GM21737 (cell line): ENCODE results near the gene CLEC18C.
"Not testable (repeated sequence)": the region's sequence is repeated elsewhere in the genome, so short reads cannot be mapped to it uniquely, and the experiment has no call there.

Source experiments
- ATAC-seq: cut with Tn5 transposase; IDR thresholded peaks from one replicate; pipeline ENCODE4 v1.9.1; 2021; ENCODE audit warnings: mild to moderate bottlenecking, moderate library complexity; ENCODE audit not compliant: unreplicated experiment

Gene CLEC18C

GRCh38 chr16:70204668-70205405 lies 31.2 kb downstream of the CLEC18C start:
- not testable (repeated sequence) for ATAC-seq

DNA sequence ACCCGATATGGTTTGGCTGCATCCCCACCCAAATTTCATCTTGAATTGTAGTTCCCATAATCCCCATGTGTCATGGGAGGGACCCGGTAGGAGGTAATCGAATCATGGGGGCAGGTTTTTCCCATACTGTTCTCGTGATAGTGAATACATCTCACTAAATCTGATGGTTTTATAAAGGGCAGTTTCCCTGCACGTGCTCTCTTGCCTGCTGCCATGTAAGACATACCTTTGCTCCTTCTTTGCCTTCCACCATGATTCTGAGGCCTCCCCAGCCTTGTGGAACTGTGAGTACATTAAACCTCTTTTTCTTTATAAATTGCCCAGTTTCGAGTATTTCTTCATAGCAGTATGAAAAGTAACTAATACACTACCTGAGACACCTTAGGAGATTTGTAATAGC lies 32.8 kb downstream of the CLEC18C start:
- ATAC-seq, result not testable (repeated sequence)

DNA sequence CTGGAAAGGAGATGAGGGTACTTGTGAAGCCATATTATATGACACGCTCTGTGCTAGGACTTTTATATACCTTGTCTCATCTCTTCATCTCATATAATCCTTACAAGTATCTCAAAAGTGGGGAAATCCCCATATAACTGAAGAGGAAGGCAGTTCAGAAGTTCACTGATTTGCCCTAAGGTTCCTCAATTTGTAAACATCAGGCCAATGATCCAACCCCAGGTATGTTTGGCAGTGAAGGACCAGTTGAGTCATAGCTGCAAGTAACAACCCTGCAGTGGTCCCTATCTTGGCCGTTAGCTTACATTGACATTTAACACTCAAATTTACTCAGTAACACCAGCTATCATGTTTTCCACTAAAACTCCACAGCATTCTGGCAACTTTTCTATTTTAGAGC lies 45.0 kb downstream of the CLEC18C start:
- ATAC-seq, result not testable (repeated sequence)

DNA sequence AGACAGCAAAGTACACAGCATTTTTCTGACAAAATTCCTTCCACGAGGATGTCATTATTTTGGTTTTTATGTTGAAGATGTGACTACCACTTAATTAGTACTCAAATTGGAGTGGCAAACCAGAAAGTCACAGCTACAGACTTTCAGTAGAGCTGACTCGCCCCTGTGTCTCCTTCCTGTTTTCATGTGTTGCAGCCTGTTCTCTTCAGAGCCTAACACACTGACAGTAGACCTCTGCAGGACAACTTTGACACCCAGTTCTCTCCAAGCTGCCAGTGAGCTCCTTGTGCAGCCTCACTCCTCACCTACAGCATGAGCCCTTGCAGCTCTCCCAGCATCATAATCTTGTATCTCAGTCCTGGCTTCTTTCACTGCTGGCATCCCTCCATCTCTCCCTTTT lies 49.0 kb downstream of the CLEC18C start:
- ATAC-seq, result not testable (repeated sequence)

- not testable (repeated sequence) for ATAC-seq
These were observed 49.6 kb downstream of the CLEC18C start for GRCh38 chr16:70223216-70223615.

GRCh38 chr16:70223971-70224513 lies 50.5 kb downstream of the CLEC18C start:
- not testable (repeated sequence) for ATAC-seq

DNA sequence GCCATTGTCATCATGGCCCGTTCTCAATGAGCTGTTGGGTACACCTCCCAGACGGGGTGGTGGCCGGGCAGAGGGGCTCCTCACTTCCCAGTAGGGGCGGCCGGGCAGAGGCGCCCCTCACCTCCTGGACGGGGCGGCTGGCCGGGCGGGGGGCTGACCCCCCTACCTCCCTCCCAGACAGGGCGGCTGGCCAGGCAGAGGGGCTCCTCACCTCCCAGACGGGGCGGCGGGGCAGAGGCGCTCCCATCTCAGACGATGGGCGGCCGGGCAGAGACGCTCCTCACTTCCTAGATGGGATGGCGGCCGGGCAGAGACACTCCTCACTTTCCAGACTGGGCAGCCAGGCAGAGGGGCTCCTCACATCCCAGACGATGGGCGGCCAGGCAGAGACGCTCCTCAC lies 51.1 kb downstream of the CLEC18C start:
- ATAC-seq, result not testable (repeated sequence)

DNA sequence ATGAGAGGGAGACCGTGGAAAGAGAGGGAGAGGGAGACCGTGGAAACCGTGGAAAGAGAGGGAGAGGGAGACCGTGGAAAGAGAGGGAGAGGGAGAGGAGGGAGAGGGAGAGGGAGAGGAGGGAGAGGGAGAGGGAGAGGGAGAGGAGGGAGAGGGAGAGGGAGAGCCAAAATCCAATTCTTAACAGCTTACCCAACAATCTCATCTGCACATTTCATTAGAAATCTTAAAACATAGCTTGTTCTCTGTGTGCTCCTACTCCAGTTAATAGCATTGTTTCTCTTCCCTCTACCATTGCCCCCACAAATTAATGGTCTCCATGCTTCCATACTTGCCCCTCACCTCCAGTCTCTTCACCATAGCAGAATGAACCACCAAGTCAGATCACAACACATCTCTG lies 51.8 kb downstream of the CLEC18C start:
- ATAC-seq, result not testable (repeated sequence)

DNA sequence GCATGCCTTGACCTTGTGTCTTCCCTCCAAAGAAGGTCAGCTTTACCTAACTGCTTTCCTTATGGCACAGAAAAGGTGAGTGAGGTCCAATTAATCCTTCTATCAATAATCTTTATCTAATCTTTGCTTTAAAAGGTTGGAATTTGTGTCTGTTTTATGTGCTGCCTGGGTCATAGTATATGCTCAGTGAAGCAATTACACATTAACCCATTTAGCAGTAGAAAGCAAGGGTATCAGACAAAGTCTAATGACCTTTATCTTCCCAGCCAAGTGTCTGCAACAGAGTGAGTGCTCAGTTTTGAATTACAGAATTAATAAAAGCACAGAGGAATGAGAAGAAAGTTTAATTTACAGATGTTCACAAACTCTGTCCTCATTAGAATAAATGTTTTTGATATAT lies 52.4 kb downstream of the CLEC18C start:
- not testable (repeated sequence) for ATAC-seq

DNA sequence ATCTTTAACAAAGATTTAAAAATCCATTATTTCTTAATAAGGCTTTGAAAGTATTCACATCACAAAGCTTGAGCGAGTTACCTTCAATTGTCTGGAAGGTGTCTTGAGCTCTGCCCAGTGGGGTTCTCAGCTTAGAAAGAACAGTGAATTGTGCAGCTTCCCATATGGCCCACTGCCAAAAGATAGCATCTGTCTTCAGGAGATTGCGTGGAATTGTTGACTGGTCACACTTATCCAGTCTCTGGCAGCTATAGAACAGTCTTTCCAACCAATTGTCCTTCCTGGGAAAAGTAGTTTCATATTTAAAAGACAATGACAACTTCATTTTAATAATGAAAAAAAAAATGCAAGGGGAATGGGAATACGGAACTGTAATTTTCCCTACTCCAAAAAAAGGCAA lies 58.2 kb downstream of the CLEC18C start:
- not testable (repeated sequence) for ATAC-seq
